GM23338 (cell line): ENCODE results near the gene FCHSD2. TPM values are rescaled to one million over a fixed set of nuclear protein-coding genes. Genes with fewer than 3 reads are reported as not detected.

Source experiments
- ATAC-seq: fragments of 200-7000 bp; cut with Tn5 transposase; 3 replicates; pipeline ENCODE4 v1.9.1; 2020
- DNase-seq: peaks from one replicate; pipeline ENCODE4 v3.0.0-alpha.2; 2015; ENCODE audit warnings: low spot score
- H2AFZ ChIP-seq: fragments of 200-600 bp; sonication (generic); 2 replicates; pipeline ENCODE4 v1.8.0; 2016; ENCODE audit warnings: antibody characterized with exemption, mild to moderate bottlenecking, moderate library complexity
- H3F3A ChIP-seq: fragments of 200-600 bp; sonication (generic); replicated peaks from 2 replicates; pipeline ENCODE4 v1.8.0; 2017; ENCODE audit warnings: antibody characterized with exemption, mixed run types, low read depth
- H3K27ac ChIP-seq: fragments of 200-600 bp; sonication (generic); 2 replicates; pipeline ENCODE4 v1.6.1; 2016; ENCODE audit warnings: low read depth
- H3K27me3 ChIP-seq: fragments of 200-600 bp; sonication (generic); 2 replicates; pipeline ENCODE4 v1.8.0; 2016; ENCODE audit warnings: mild to moderate bottlenecking, mixed run types, moderate library complexity; ENCODE audit not compliant: insufficient read depth
- H3K36me3 ChIP-seq: fragments of 200-600 bp; sonication (generic); 2 replicates; pipeline ENCODE4 v1.8.0; 2016; ENCODE audit warnings: mild to moderate bottlenecking; ENCODE audit not compliant: insufficient read depth
- H3K4me1 ChIP-seq: fragments of 200-600 bp; sonication (generic); 2 replicates; pipeline ENCODE4 v1.8.0; 2016; ENCODE audit warnings: mild to moderate bottlenecking, moderate library complexity; ENCODE audit not compliant: insufficient read depth
- H3K4me2 ChIP-seq: fragments of 200-600 bp; sonication (generic); 2 replicates; pipeline ENCODE4 v1.7.1; 2017; ENCODE audit warnings: mixed run types
- H3K4me3 ChIP-seq: fragments of 200-600 bp; sonication (generic); 2 replicates; pipeline ENCODE4 v1.6.1; 2016; ENCODE audit warnings: mixed run types
- H3K79me2 ChIP-seq: fragments of 200-600 bp; sonication (generic); replicated peaks from 2 replicates; pipeline ENCODE4 v1.8.0; 2017; ENCODE audit warnings: mild to moderate bottlenecking; ENCODE audit not compliant: insufficient read depth
- H3K9me2 ChIP-seq: fragments of 200-600 bp; sonication (generic); 2 replicates; pipeline ENCODE4 v1.8.0; 2017; ENCODE audit not compliant: insufficient read depth
- H4K20me1 ChIP-seq: fragments of 200-600 bp; sonication (generic); replicated peaks from 2 replicates; pipeline ENCODE4 v1.8.0; 2017; ENCODE audit warnings: mild to moderate bottlenecking; ENCODE audit not compliant: insufficient read depth
- H3K27ac Mint-ChIP-seq: 2 replicates; pipeline ENCODE4 v1.8.0; 2020; ENCODE audit warnings: inconsistent platforms, mild to moderate bottlenecking, moderate library complexity, mixed read lengths
- H3K27me3 Mint-ChIP-seq: 3 replicates; pipeline ENCODE4 v1.8.0; 2022; ENCODE audit warnings: low read depth, mild to moderate bottlenecking, moderate library complexity, mixed read lengths, inconsistent platforms; ENCODE audit not compliant: insufficient read depth, poor library complexity
- H3K36me3 Mint-ChIP-seq: 3 replicates; pipeline ENCODE4 v1.8.0; 2021; ENCODE audit warnings: low read depth, mild to moderate bottlenecking, inconsistent platforms, moderate library complexity, mixed read lengths
- H3K4me1 Mint-ChIP-seq: 3 replicates; pipeline ENCODE4 v1.8.0; 2020; ENCODE audit warnings: mild to moderate bottlenecking, inconsistent platforms, mixed read lengths
- H3K4me3 Mint-ChIP-seq: 3 replicates; pipeline ENCODE4 v1.8.0; 2021; ENCODE audit warnings: moderate library complexity, mild to moderate bottlenecking, inconsistent platforms, mixed read lengths
- H3K9me3 Mint-ChIP-seq: 3 replicates; pipeline ENCODE4 v1.8.0; 2020; ENCODE audit warnings: moderate library complexity, mild to moderate bottlenecking, inconsistent platforms, mixed read lengths
- CTCF ChIP-seq, 2 experiments: fragments of 200-600 bp in 1 of 2; sonication (generic) in 1 of 2; conservative IDR thresholded peaks; 2 replicates each; pipeline versions ENCODE4 v1.5.1 to v1.6.1; 2016 to 2017; ENCODE audit warnings: antibody characterized with exemption in 2 of 2, low read depth in 2 of 2, mild to moderate bottlenecking in 2 of 2, moderate library complexity in 1 of 2
- ETS1 ChIP-seq: IDR thresholded peaks from 2 replicates; pipeline ENCODE4 v1.6.1; 2016; ENCODE audit warnings: antibody characterized with exemption
- EZH2phosphoT487 ChIP-seq: fragments of 200-600 bp; sonication (generic); IDR thresholded peaks from one replicate; pipeline ENCODE4 v1.8.1; 2018; ENCODE audit warnings: antibody characterized with exemption; ENCODE audit not compliant: unreplicated experiment
- JUNB ChIP-seq: IDR thresholded peaks from one replicate; pipeline ENCODE4 v1.6.1; 2016; ENCODE audit warnings: antibody characterized with exemption; ENCODE audit not compliant: unreplicated experiment
- NANOG ChIP-seq: IDR thresholded peaks from 2 replicates; pipeline ENCODE4 v1.6.1; 2016; ENCODE audit warnings: antibody characterized with exemption, borderline replicate concordance
- POLR2AphosphoS5 ChIP-seq: IDR thresholded peaks from 2 replicates; pipeline ENCODE4 v1.6.1; 2016; ENCODE audit warnings: antibody characterized with exemption, low read depth
- STAT1 ChIP-seq: IDR thresholded peaks from one replicate; pipeline ENCODE4 v1.6.1; 2016; ENCODE audit warnings: antibody characterized with exemption; ENCODE audit not compliant: unreplicated experiment
- ZNF114 ChIP-seq: fragments of 250-450 bp; sonication (Bioruptor Pico); IDR thresholded peaks from 2 replicates; pipeline ENCODE4 v1.5.0; 2020; ENCODE audit warnings: mild to moderate bottlenecking, moderate library complexity
- ZNF331 ChIP-seq: fragments of 250-450 bp; sonication (Bioruptor Pico); IDR thresholded peaks from 2 replicates; pipeline ENCODE4 v1.5.0; 2020; ENCODE audit warnings: low read depth, mild to moderate bottlenecking, moderate library complexity
- ZNF462 ChIP-seq: fragments of 250-450 bp; sonication (Bioruptor Pico); IDR thresholded peaks from 2 replicates; pipeline ENCODE4 v1.5.0; 2020; ENCODE audit warnings: mild to moderate bottlenecking, moderate library complexity
- polyA plus RNA-seq: library from polyadenylated mRNA; unstranded; fragments of >200 nt; fragmentation: Nextera tagmentation; extraction: Ambion mirVana; gene quantifications from 2 replicates; pipeline ENCODE4 v1.2.1, GENCODE V29; 2016
- total RNA-seq: library from RNA; depleted of rRNA; stranded (reverse); fragments of >200 nt; shearing (Covaris generic); gene quantifications from 2 replicates; pipeline ENCODE4 v1.2.3, GENCODE V29; 2014

Gene FCHSD2
- total and polyA plus RNA-seq, 2 experiments from 2014 or later, result 3.6 to 5.2 TPM

DNA sequence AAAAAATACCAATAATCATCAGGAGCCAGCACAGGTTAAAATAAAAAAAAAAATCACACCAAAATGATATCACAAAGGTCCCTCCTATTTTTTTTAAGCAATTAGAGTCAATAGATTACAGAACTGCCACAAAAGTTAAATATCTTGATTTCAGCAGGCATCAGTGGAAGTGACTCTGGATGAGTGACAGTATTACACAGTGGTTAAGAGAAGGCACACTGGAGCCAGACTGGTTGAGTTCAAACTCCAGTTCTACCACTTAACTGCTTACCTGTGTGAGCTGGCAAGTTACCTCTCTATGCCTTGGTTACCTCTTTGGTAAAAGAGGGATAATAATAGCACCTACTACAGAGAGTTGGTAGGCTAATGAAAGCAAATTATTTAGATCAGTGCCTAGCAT lies 179.4 kb downstream of the FCHSD2 start:
- Mint-ChIP-seq H3K4me3 (no peak overlapping the region), H3K9me3 (no peaks in the 10 kb centered on the region), H3K27ac (no peak overlapping the region), H3K4me1 (no peaks in the 10 kb centered on the region), H3K36me3 (no peaks in the 10 kb centered on the region), H3K27me3 (no peaks in the 10 kb centered on the region)
- no peaks in the 10 kb centered on the region for H3K9me2 ChIP-seq
- TF ChIP-seq EZH2phosphoT487 (no peak), POLR2AphosphoS5 (no peak), ZNF114 (CRISPR knock-in tag) (no peak), STAT1 (no peak), NANOG (no peak)
- no peak overlapping the region for H2AFZ ChIP-seq
- no peaks in the 10 kb centered on the region for H3K36me3 ChIP-seq
- no peak for DNase-seq
- no peaks in the 10 kb centered on the region for H3K4me1 ChIP-seq
- H3F3A ChIP-seq, result no peaks in the 10 kb centered on the region
- no peak overlapping the region for H3K4me3 ChIP-seq
- no peak for ATAC-seq
- no peaks in the 10 kb centered on the region for H3K79me2 ChIP-seq
- no peaks in the 10 kb centered on the region for H3K27me3 ChIP-seq
- H4K20me1 ChIP-seq, result no peaks in the 10 kb centered on the region
- no peak overlapping the region for H3K4me2 ChIP-seq
- no peak overlapping the region for H3K27ac ChIP-seq

DNA sequence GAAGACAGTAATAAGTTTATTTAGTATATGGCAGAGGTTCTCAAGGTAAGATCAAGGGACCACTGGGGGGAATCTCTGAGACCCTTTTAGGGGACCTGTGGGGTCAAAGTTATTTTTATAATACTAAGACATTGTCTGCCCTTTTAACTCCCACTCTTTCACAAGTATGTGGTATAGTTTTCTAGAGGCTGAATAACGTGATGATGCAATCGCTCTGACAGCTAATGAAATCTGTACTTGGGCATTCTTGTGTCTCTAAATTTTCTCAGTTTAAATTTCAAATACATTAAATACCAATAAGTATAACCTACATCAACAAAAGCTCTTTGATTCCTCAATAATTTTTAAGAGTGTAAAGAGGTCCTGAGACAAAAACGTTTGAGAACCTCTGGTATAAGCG lies 180.0 kb downstream of the FCHSD2 start:
- no peak overlapping the region for H3K4me3 Mint-ChIP-seq
- no peaks in the 10 kb centered on the region for H3K36me3 ChIP-seq

More for the DNA sequence above, 180.0 kb downstream of the FCHSD2 start:
- no peak for ATAC-seq
- H3K79me2 ChIP-seq, result no peaks in the 10 kb centered on the region
- H3K4me1 ChIP-seq, result no peaks in the 10 kb centered on the region
- no peaks in the 10 kb centered on the region for H3K4me1 Mint-ChIP-seq
- H2AFZ ChIP-seq, result no peak overlapping the region
- H3K4me2 ChIP-seq, result no peak overlapping the region
- H3K4me3 ChIP-seq, result no peak overlapping the region
- no peaks in the 10 kb centered on the region for H4K20me1 ChIP-seq
- TF ChIP-seq ZNF462 (CRISPR knock-in tag) (no peak), ETS1 (no peak), STAT1 (no peak), ZNF331 (no peak), JUNB (no peak), EZH2phosphoT487 (no peak), CTCF (conservative IDR thresholded peaks at IDR 0.05; ENCODE audit: low read depth in 2 of 2) (no peak)
- no peaks in the 10 kb centered on the region for H3K27me3 ChIP-seq
- no peak for DNase-seq
- no peaks in the 10 kb centered on the region for H3F3A ChIP-seq
- H3K27me3 Mint-ChIP-seq, result no peaks in the 10 kb centered on the region
- no peaks in the 10 kb centered on the region for H3K36me3 Mint-ChIP-seq
- no peaks in the 10 kb centered on the region for H3K9me2 ChIP-seq
- no peaks in the 10 kb centered on the region for H3K9me3 Mint-ChIP-seq
- H3K27ac Mint-ChIP-seq, result no peak overlapping the region
- H3K27ac ChIP-seq, result no peak overlapping the region
